ENCODE results near the gene PRM3.

The PRM3 gene

DNA sequence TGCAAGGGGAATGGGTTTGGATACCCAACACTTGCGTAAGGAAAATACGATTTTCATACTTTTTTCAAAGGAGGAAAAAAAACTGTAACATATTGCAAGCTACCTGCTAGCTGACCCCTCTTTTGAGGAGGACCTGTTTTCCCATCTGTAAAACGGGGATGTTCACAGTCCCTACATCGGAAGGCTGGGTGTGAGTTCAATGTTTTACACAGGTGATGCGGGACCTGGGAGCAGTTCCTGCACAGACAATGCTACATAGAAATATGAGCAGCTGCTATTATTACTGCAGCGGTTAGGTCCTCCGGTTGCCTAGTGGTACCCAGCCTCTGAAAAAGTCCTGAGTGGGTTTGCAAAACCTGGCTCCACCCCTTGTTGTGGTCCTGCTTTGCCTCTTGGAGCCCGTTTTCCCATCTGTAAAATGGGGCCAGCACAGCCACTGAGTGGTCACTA is 20.9 kb downstream of the PRM3 start:
- Histone ChIP-seq H3K9me2 (ENCODE audit: low read depth, low read length) (no peaks in the 10 kb centered on the region), H3K4me3 (ENCODE audit: low read depth, low read length, poor library complexity, severe bottlenecking) (peak overlapping the region; percentile 87), H3K27ac (ENCODE audit: low read depth, low read length, poor library complexity, severe bottlenecking) (peak overlapping the region; percentile 92), H3K4me2 (ENCODE audit: low read length) (peak overlapping the region; percentile 89), H3K9me3 (ENCODE audit: low read length) (no peaks in the 10 kb centered on the region), H3K36me3 (ENCODE audit: insufficient read depth, low read length) (peaks cover 30% of the 10 kb centered on the region), H3K79me2 (ENCODE audit: insufficient read depth, low read length) (no peaks in the 10 kb centered on the region), H3F3A (ENCODE audit: insufficient read depth, low read length) (no peaks in the 10 kb centered on the region; the same call in 1 of the 2 replicates), H3K4me1 (ENCODE audit: insufficient read depth, low read length, severe bottlenecking) (peaks cover 81% of the 10 kb centered on the region), H3K9ac (ENCODE audit: low read length) (peak overlapping the region; percentile 87), H2AFZ (ENCODE audit: low read length) (no peak overlapping the region), H4K20me1 (ENCODE audit: insufficient read depth, low read length) (no peaks in the 10 kb centered on the region), H3K27me3 (ENCODE audit: insufficient read depth, low read length) (no peaks in the 10 kb centered on the region)
- TF ChIP-seq EZH2 (IDR thresholded peaks at IDR 0.05; ENCODE audit: borderline replicate concordance, low read length), result no peak
- TF ChIP-seq, protein P1, sequence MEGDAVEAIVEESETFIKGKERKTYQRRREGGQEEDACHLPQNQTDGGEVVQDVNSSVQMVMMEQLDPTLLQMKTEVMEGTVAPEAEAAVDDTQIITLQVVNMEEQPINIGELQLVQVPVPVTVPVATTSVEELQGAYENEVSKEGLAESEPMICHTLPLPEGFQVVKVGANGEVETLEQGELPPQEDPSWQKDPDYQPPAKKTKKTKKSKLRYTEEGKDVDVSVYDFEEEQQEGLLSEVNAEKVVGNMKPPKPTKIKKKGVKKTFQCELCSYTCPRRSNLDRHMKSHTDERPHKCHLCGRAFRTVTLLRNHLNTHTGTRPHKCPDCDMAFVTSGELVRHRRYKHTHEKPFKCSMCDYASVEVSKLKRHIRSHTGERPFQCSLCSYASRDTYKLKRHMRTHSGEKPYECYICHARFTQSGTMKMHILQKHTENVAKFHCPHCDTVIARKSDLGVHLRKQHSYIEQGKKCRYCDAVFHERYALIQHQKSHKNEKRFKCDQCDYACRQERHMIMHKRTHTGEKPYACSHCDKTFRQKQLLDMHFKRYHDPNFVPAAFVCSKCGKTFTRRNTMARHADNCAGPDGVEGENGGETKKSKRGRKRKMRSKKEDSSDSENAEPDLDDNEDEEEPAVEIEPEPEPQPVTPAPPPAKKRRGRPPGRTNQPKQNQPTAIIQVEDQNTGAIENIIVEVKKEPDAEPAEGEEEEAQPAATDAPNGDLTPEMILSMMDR (IDR thresholded peaks at IDR 0.05; ENCODE audit: low read length), result no peak

DNA sequence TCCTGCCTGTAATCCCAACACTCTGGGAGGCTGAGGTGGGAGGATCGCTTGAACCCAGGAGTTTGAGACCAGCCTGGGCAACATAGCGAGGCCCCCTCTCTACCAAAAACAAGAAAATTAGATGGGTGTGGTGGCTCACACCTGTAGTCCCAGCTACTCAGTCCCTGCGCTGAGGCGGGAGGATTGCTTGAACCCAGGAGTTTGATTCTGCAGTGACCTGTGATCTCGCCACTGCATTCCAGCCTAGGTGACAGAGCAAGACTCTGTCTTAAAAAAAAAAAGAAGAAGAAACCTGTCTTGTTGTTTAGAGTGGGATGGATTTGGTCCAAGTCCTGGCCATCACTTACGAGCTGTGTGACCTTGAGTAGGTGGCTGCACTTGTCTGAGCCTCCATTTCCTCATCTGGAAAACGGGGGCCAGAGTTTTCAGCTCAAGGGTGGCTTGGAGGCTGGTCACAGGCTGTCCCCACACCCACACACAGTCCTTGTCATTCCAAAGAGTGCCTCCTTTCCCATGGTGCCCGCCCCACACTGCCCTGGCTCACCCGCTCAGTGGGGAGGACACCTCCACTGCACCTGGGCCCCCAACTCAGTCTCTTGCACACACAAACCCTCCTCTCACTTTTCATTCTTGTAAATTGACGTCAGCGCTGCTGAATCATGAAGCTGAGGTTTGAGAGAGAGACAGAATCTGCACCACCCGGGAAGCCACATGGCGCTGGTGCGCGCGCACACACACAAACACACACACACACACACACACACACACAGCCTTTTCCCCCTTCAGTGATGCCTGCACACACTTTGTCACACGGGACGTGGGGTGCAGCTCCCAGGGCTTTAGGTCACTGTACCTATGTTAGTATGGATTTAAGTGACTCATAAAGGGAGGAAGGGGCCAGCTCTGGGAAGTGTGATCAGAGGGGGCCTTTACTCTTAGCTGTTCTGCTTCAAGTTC is 21.6 kb downstream of the PRM3 start:
- Histone ChIP-seq H3K27me3 (ENCODE audit: insufficient read depth, low read length) (no peaks in the 10 kb centered on the region), H3K9ac (ENCODE audit: low read length) (peak overlapping the region; percentile 87), H3K36me3 (ENCODE audit: insufficient read depth, low read length) (peaks cover 30% of the 10 kb centered on the region), H4K20me1 (ENCODE audit: insufficient read depth, low read length) (no peaks in the 10 kb centered on the region), H3K79me2 (ENCODE audit: insufficient read depth, low read length) (no peaks in the 10 kb centered on the region), H2AFZ (ENCODE audit: low read length) (no peak overlapping the region), H3K4me1 (ENCODE audit: insufficient read depth, low read length, severe bottlenecking) (peaks cover 74% of the 10 kb centered on the region), H3K9me2 (ENCODE audit: low read depth, low read length) (no peaks in the 10 kb centered on the region), H3K4me2 (ENCODE audit: low read length) (peak overlapping the region; percentile 89), H3K4me3 (ENCODE audit: low read depth, low read length, poor library complexity, severe bottlenecking) (peak overlapping the region; percentile 87), H3K9me3 (ENCODE audit: low read length) (no peaks in the 10 kb centered on the region), H3F3A (ENCODE audit: insufficient read depth, low read length) (no peaks in the 10 kb centered on the region; the same call in 1 of the 2 replicates), H3K27ac (ENCODE audit: low read depth, low read length, poor library complexity, severe bottlenecking) (peak overlapping the region; percentile 92)
- TF ChIP-seq, protein P1 (IDR thresholded peaks at IDR 0.05; ENCODE audit: low read length), result no peak
- no peak for TF ChIP-seq EZH2 (IDR thresholded peaks at IDR 0.05; ENCODE audit: borderline replicate concordance, low read length)

DNA sequence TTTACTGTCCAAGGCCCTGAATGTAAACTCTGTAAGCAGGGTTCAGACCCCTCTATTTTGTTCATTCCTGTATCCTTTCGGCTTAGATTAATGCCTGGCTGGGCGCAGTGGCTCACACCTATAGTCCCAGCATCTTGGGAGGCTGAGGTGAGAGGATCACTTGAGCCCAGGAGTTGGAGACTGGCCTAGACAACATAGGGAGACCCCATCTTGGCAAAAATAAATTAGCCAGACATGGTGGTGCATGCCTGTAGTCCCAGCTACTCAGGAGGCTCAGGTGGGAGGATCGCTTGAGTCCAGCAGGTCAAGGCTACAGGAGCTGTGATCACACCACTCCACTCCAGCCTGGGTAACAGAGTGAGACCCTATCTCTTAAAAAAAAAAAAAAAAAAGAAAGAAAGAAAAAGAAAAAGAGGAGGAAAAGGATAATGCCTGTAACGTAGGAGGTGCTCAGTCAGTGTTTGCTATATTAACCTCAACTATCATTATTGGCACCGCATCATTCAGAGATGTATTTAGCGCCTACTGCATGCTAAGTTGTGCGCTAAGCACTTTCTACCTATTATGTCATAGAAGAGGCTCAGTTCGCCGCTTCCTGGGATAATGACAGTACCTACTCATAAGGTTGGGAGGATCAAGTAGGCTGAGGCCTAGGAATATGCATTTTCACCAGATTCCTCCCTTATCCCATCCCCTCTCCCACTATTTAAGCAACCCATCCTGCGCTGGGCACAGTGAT is 22.5 kb downstream of the PRM3 start:
- Histone ChIP-seq H3K9me2 (ENCODE audit: low read depth, low read length) (no peaks in the 10 kb centered on the region), H3K79me2 (ENCODE audit: insufficient read depth, low read length) (no peaks in the 10 kb centered on the region), H3K9ac (ENCODE audit: low read length) (no peak overlapping the region), H3K27me3 (ENCODE audit: insufficient read depth, low read length) (no peaks in the 10 kb centered on the region), H3K4me3 (ENCODE audit: low read depth, low read length, poor library complexity, severe bottlenecking) (no peak overlapping the region), H3K36me3 (ENCODE audit: insufficient read depth, low read length) (peaks cover 30% of the 10 kb centered on the region), H3K4me1 (ENCODE audit: insufficient read depth, low read length, severe bottlenecking) (peaks cover 70% of the 10 kb centered on the region), H3K27ac (ENCODE audit: low read depth, low read length, poor library complexity, severe bottlenecking) (peak overlapping the region; percentile 17), H3K9me3 (ENCODE audit: low read length) (no peaks in the 10 kb centered on the region), H4K20me1 (ENCODE audit: insufficient read depth, low read length) (no peaks in the 10 kb centered on the region), H3K4me2 (ENCODE audit: low read length) (peak overlapping the region; percentile 58), H2AFZ (ENCODE audit: low read length) (no peak overlapping the region), H3F3A (ENCODE audit: insufficient read depth, low read length) (no peaks in the 10 kb centered on the region; the same call in 1 of the 2 replicates)
- TF ChIP-seq EZH2 (IDR thresholded peaks at IDR 0.05; ENCODE audit: borderline replicate concordance, low read length), result no peak
- TF ChIP-seq, protein P1 (IDR thresholded peaks at IDR 0.05; ENCODE audit: low read length), result no peak
